Thyroid gland (tissue), 4 donors: ENCODE data around the gene APMAP.
"Not testable (repeated sequence)": the region's sequence is repeated elsewhere in the genome, so short reads cannot be mapped to it uniquely, and the experiment has no call there.

Experiments
- CTCF ChIP-seq, 6 experiments: fragments of 200-600 bp in 3 of 6; fragments of 450-650 bp in 3 of 6; sonication (generic) in 3 of 6; IDR thresholded peaks; one replicate each; pipeline ENCODE4 v1.5.1; 2016 to 2019; ENCODE audit warnings: antibody characterized with exemption in 6 of 6, mild to moderate bottlenecking in 2 of 6, inconsistent platforms in 1 of 6, moderate library complexity in 1 of 6
- POLR2A ChIP-seq, 2 donors: fragments of 450-650 bp; IDR thresholded peaks; one replicate each; pipeline ENCODE4 v1.6.1; 2017; ENCODE audit warnings: antibody characterized with exemption in 2 of 2, mild to moderate bottlenecking in 2 of 2, moderate library complexity in 1 of 2

DNA sequence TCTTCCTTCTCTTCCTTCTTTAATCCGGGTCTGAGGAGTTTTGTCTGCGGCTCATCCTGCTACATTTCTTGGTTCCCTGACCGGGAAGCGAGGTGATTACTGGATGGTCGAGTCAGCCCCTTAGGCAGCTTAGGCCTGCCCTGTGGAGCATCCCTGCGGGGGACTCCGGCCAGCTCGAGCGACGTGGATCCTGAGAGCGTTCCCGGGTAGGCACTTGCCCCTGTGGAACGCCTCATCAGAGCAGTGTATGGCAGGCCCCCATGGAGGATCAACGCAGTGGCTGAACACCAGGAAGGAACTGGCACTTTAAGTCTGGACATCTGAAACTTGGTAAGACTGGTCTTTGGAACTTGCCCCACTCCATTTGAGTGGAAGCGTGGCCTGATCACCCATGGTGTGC is 72.9 kb downstream of the APMAP start:
- not testable (repeated sequence) for TF ChIP-seq POLR2A, CTCF (IDR thresholded peaks at IDR 0.05)
